Mucosa of descending colon (tissue), 3 donors: ENCODE data around the gene CBX6. TPM values are rescaled to one million over a fixed set of nuclear protein-coding genes. Genes with fewer than 3 reads are reported as not detected.

Source experiments
- ATAC-seq: fragments of 200-7000 bp; cut with Tn5 transposase; one replicate; pipeline ENCODE4 v1.9.1; 2020; ENCODE audit warnings: mild to moderate bottlenecking, moderate library complexity
- DNase-seq, 3 donors: peaks; one replicate each; pipeline ENCODE4 v3.0.0-alpha.2; 2020
- H3K36me3 ChIP-seq: fragments of 200-600 bp; one replicate; pipeline ENCODE4 v1.8.0; 2021; ENCODE audit warnings: low read depth, mild to moderate bottlenecking
- H3K4me1 ChIP-seq: fragments of 200-600 bp; one replicate; pipeline ENCODE4 v1.8.0; 2021; ENCODE audit warnings: low read depth, mild to moderate bottlenecking
- H3K4me3 ChIP-seq: fragments of 200-600 bp; one replicate; pipeline ENCODE4 v1.8.0; 2021; ENCODE audit warnings: mild to moderate bottlenecking
- H3K9me3 ChIP-seq: fragments of 200-600 bp; one replicate; pipeline ENCODE4 v1.8.0; 2021; ENCODE audit warnings: mild to moderate bottlenecking
- CTCF ChIP-seq: fragments of 200-600 bp; IDR thresholded peaks from one replicate; pipeline ENCODE4 v1.8.0; 2022; ENCODE audit warnings: antibody characterized with exemption, mild to moderate bottlenecking
- intact Hi-C, 2 donors: fragments of 100-400 bp; cut with DNase I in 1 of 2; cut with micrococcal nuclease in 1 of 2; formaldehyde crosslinking; loops; one replicate each; pipeline versions ENCODE4 v1.11.0 to v1.11.1; 2022; cut with DNase I, micrococcal nuclease
- total RNA-seq, 3 donors: library from RNA; stranded (reverse); fragmentation: NEBNext Ultra II Directional in 2 of 3; extraction: Animal tissue kit (Norgen Biotek cat#: 25700) in 2 of 3; gene quantifications; one replicate each; pipeline versions ENCODE4 v1.2.1 to v1.2.4, GENCODE V29; 2021 to 2023
- donor health status: DM: no; HTN: no; CAD: no; lungs with moderate emphysema.
- donor health status: DM: no; HTN: no; CAD: no.
- donor health status: DM: no; HTN: yes; CAD: no.

The CBX6 gene
- total RNA-seq, 3 donors from 2014 or later, result 15.7 to 84.0 (median 23.6) TPM

GRCh38 chr22:38862375-38863329 is 9.4 kb downstream of the CBX6 start:
- no peak for ATAC-seq
- Histone ChIP-seq H3K4me3 (no peak overlapping the region), H3K4me1 (peaks cover 6% of the 10 kb centered on the region), H3K36me3 (no peaks in the 10 kb centered on the region), H3K9me3 (no peaks in the 10 kb centered on the region)
- DNase-seq, result peak in 1 of 3 donors; percentile 40
- intact Hi-C loops, result loop anchor here in 1 of 2 donors (10.0 kb wide), 2 partner anchors 142 to 262 kb away; no protein-coding TSS in a partner anchor
- TF ChIP-seq CTCF, result no peak

- DNase-seq, result no peak
- intact Hi-C loops, result loop anchor here in 1 of 2 donors (10.0 kb wide), 2 partner anchors 143 to 263 kb away; no protein-coding TSS in a partner anchor
- no peaks in the 10 kb centered on the region for H3K36me3 ChIP-seq
- peaks cover 6% of the 10 kb centered on the region for H3K4me1 ChIP-seq
- no peak for ATAC-seq
- no peaks in the 10 kb centered on the region for H3K9me3 ChIP-seq
- no peak overlapping the region for H3K4me3 ChIP-seq
- no peak for TF ChIP-seq CTCF
Measured at GRCh38 chr22:38861927-38862326, 10.1 kb downstream of the CBX6 start.

DNA sequence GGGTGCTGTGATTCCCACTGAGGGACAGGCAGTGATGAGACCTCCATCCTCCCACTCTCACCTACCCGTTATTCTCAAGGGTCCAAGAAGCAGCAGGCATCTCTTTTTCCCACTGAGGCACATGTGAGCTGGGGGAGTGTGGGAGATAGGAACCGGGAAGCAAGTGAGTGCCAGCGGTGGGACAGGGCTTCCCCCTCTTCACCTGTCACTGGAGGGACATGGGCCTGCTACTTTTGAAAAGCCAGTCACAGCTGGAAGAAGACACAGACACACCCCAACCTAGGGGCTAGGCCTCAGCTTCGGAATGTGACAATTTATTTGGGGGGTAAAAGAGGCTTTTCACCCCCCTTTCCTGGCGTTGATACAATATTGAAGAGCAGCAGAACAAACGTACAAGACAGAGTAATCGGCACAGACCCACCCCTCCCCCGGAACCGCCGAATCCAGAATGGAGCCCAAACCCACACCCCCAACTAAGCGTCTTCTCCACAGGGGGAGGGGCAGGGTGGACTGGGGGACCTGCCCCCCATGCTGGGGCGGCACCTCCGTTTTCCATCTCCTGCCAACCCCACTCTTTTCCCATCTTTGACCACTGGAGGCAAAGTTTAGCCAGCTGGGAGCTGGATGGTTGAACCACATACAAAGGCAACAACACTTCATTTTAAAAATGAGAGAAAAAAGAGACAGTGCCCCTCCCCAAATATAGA is 10.7 kb downstream of the CBX6 start:
- intact Hi-C loops, result loop anchor here in 1 of 2 donors (10.0 kb wide), 2 partner anchors 143 to 263 kb away; no protein-coding TSS in a partner anchor
- Histone ChIP-seq H3K36me3 (no peaks in the 10 kb centered on the region), H3K4me1 (peaks cover 6% of the 10 kb centered on the region), H3K9me3 (no peaks in the 10 kb centered on the region), H3K4me3 (no peak overlapping the region)
- DNase-seq, result no peak
- no peak for ATAC-seq
- no peak for TF ChIP-seq CTCF

GRCh38 chr22:38860283-38861169 is 11.5 kb downstream of the CBX6 start:
- no peak for DNase-seq
- Histone ChIP-seq H3K4me1 (peaks cover 6% of the 10 kb centered on the region), H3K4me3 (no peak overlapping the region), H3K9me3 (no peaks in the 10 kb centered on the region), H3K36me3 (no peaks in the 10 kb centered on the region)
- intact Hi-C loops, result loop anchor here in 1 of 2 donors (10.0 kb wide), 2 partner anchors 144 to 264 kb away; no protein-coding TSS in a partner anchor
- TF ChIP-seq CTCF, result no peak
- peak; percentile 14 for ATAC-seq
